Measurements from ENCODE around the gene TBC1D22A.

The TBC1D22A gene

DNA sequence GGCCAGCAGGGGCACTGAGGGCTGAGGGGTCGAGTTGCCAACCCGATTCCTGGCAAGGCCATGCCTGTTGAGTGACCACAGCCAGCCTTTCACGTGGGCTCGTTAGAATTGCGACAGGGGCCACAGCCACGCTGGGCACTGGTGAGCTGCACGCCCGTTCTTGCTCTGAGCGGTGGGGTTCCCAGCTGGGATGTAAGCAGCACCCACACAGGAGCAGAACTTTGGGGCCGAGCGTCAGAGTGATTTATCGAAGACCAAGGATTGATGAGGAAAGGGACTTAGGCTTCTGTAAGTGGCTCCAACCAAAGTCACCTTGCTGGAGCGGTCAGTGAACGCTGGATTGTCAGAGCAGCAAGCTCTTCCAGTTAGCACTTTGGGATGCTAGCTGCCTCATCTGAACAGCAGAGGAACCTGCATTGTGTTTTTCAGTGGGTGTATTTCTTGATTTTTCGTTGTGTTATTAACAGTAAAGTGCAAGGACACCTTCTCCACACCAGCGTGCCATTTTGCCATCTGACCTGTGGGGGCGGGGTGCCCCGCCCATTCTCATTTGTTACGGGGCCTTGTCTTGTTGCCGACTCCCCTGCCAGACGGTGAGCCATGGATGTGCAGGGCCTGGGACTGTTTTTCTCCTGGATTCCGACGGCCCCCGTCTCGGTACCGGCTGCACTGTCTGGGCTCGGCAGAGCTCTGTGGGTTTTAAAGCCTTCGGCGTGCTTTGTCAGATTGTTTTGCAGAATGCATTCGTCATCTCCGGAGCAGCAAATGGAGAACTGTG lies 202.5 kb downstream of the TBC1D22A start:
- no peak for DNase-seq

DNA sequence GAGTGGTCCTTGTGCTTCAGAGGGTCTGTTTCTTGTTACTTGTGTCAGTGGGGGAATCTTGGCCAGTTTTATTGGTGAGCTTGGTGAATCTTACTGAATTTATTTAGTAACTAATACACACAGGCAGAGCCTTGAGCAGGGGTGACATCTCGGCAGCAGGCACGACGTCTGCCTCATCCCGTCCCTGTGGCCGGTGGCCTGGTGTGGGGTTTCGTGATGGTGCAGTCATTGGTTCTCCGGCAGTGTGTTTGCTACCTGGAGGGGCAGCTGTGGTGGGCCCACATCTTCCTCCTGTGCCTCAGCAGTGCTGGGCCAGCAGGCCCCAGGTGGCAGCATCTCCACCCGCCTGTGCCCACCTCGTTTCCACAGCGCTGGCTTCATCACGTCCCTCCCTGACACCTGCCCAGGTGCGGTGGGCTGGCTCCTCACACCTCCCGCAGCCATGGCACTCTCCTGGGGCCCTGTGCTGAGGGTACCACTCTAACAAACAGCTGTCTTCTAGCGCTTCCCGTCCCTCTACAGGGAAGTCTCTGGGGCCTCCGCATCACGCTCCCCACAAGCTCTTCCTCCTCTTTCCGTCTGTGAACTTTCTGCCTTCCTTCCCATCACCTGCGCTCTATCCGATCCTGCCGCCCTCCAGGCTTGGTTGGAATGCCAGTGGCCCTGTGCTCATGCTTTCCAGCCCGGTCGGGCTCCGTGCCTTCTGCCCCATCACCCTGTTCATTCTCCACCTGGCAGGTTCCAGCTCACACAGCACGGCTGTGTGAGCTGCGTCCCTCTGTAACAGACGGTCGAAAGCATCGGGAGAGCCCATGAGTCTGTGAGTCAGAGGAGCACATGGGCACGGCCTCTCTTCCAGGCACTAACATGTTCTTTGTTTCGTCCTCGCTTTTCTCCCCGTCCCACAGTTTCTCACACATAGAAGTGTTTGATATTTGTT lies 203.4 kb downstream of the TBC1D22A start:
- DNase-seq, result no peak

DNA sequence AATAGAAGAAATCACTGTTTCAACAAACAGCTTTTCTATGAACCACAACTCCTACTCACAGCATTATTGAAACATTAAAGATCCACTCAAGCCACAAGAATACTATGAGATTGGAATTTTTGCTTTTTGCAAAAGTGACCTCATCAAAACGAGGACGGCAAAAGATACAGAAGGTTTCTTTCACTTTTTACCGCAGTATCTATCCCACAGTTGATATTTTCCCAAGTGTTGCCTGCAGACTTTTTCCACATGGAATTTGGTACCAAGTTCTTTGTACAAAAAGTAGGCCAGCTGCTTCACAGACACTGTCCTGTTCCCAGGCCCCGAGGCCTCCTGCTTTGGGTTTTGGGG lies 204.0 kb downstream of the TBC1D22A start:
- DNase-seq, result no peak

DNA sequence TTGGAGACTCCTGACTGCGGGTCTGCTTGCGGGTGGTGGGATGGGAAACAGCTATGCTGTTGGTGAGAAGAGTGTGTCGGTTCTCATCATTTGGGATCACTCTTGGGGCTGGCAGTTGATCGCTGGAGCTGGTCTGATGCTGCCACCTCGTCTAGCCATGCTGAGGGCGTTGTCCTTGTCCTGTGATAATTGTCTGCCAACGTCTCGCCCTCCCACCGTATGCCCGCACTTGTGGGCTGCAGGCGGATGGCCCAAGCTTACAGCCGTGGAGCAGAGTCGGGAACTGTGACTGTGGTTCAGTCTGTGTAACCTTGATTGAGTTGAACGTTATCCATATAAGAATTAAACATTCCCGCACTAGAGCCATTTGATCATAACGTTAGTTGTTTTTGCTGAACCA lies 204.4 kb downstream of the TBC1D22A start:
- DNase-seq, result no peak

DNA sequence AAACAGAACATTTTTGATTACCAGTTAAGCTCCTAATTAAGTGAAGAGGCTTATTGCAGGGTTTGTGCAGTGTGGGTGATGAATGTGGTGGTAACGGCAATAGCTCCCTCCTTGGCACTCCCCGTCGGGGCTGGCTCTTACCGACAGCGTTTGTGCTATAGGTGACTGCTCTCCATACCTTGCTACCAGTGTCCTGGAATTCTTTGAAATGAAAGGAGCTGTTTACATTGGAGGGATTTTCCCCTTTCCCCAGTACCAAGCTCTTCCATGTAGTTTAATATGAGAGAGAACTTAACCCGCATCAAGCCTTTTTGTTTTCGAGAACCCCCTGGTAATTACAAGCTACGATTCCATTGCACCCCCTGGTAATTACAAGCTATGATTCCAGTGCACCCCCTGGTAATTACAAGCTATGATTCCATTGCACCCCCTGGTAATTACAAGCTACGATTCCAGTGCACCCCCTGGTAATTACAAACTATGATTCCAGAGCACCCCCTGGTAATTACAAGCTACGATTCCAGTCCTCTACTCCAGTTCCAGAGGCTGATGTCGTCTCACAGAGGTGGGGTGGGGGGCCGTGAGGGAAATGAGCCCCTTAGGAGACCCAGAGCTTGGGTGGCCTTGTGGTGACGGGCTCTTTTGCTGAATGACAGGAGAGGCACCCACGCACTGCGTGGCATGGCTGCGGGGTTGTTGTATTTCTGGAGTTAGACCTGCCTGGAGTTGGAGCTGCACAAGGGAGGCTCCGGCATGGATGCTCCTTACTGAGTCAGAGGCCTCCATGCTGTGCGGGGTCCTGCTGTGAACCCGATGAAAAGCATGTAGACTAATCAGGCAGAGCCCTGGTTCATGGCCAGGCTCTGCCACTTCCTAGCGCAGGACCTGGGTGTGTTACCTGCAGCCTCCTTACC lies 205.3 kb downstream of the TBC1D22A start:
- no peak for DNase-seq

DNA sequence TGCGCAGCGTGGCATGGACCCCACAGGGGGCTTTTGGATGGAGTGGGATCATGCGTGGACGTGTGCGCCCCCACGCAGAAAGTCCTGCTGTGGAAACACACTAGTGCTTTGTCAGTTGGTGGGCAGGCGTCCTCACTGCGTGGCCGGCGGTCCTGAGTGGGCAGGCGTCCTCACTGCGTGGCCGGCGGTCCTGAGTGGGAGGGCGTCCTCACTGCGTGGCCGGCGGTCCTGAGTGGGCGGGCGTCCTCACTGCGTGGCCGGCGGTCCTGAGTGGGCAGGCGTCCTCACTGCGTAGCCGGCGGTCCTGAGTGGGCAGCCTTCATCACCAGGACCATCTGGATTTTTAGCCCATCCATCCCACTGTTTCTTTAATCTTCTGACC lies 205.9 kb downstream of the TBC1D22A start:
- DNase-seq, result no peak

DNA sequence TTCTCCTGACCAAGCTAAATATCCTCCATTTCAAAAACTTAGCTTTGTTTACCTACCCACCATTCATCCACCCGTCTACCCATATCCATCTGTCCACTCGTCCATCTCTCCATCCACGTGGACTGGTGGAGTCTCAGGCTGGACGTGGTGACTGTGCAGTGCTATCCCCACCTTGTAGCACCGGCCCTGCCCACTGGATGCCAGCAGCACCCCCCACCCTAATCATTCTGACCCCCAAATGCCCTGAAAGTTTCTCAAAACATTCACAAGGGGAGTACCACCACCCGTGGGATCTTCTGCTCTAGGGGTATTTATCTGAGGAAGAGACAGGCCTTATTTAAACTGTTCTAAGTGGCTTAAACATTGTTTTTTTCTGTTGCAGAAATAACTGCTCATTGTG lies 206.4 kb downstream of the TBC1D22A start:
- no peak for DNase-seq

DNA sequence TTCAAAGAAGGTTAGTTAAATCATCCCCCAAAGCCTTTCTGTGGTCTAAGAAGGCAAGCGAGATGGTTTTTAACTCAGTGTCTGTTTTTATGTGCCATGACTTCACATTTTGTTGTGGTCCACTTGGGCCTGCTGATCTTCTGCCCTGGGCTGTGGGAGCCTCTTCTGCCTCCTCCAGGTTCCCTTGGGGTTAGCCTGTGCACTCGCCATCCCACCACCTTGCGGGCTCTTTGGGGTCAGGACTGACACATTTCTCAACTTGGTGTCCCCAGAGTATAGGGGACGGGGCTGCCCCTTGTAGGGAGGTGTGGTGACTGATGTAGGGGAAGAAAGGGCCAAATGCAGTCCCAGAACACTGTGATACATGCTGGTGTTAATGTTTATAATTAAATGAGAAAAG lies 207.0 kb downstream of the TBC1D22A start:
- DNase-seq, result no peak

DNA sequence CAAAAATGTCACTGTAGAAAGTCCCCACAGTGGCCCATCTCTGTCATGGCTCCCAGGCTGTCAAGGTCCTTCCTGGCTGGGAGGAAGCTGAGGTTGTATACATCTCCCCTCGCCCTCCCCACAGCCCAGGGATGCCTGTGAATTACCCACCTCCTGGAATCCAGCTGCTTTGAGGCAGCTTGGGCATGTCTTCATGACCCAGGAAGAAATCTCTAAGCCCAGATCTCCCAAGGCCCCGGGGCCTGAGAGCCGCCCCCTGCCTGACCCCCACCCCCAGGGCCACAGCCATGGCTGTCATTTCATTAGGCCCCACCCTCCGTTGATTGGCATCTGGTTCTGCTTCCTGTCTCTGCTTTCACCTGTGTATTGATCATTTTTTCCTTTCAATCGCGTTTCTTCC lies 207.5 kb downstream of the TBC1D22A start:
- DNase-seq, result no peak

DNA sequence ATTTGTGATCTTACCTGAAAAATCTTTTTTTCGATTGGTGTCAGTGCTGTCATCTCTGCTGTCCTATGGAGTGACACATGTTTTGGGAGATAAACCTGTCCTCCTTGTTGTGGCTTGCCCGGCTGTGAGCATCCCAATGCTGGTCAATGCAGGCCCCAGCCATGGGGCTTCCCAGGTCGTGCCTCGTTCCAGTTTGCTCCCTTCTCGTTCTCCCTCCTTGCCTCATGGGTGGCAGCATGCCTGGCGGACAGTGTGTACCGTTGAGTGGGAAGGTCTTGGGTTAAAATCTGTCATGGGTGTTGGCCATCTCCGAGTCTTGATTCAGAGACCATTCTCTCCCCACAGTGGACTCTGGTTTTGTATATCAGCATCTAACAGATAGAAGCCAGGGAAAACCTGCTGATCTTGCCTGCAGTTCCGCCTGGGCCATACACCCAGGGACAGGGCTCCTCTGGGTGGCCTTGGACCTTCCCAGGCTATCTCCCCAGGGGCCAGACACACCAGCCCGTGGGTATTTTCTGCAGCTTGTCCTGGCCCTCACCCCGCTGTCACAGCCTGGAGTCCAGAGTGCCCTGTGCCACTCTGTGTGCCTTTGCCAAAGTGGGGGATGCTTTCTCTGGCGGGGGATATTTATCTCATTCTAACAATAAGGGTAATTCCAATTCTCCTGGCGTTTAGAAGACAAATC lies 208.1 kb downstream of the TBC1D22A start:
- no peak for DNase-seq

DNA sequence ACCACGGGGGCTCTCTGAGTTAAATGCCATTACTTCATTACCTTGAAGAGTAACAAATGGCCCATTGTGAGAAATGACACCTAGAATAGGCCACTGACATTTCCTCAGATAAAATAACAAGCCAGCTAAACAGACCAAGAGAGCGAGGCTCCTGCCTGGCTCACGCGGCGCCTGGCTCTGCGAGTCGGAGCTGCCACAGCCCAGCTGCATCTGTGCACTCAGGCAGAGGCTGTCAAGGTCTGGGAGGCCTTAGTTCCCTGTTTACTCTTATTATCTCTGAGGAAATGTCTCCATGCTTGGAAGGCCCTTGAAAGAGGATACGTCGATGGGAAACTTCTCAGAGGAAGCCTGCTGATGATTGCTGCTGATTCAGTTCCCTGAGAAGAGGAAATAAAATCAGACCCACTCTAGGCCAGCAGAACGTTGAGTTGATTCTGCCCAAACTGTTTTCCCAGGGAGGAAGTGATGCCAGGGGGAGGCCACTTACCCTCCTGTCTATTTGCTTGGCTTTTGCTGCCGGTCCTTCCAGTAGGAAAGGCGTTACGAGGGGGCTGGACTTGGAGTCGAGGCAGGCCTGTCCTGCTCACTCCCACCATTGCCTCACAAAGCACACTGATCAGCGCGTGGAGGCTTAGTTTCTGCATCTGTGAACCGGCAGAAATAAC lies 208.8 kb downstream of the TBC1D22A start:
- DNase-seq, result no peak

DNA sequence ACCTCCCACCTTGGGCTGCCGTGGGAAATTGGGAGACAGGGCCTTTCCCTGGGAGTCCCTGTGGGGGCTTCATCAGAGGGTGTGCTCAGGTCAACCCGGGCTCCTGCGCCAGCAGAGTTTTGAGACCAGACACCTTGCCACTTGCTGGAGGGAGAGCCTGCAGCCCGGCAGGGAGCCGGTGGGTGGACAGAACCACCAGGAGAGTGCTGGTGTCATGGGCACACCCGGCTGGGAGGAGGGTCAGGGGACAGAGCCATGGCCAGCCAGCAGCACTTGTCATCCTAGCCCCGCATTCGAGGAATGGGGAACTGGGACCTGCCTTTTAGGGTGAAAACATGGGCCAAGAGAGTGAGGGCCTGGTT lies 209.3 kb downstream of the TBC1D22A start:
- DNase-seq, result no peak

DNA sequence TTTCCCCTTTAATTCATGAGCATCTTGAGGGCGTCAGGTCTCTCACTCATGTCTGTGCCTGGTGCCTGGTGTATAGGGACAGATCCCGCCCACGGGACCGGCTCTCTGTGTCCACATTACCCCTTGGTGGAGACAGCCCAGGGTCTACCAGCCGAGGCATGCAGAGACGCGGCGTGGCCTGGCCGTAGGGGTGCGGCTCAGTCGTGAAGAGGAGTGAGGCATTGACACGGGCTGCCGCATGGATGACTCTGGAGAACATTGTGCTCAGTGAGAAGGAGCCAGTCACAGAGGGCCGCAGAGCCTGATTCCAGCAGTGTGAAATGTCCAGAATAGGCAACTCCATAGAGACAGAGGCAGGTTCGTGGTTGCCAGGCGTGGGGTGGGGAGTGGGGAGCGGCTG lies 209.8 kb downstream of the TBC1D22A start:
- no peak for DNase-seq

DNA sequence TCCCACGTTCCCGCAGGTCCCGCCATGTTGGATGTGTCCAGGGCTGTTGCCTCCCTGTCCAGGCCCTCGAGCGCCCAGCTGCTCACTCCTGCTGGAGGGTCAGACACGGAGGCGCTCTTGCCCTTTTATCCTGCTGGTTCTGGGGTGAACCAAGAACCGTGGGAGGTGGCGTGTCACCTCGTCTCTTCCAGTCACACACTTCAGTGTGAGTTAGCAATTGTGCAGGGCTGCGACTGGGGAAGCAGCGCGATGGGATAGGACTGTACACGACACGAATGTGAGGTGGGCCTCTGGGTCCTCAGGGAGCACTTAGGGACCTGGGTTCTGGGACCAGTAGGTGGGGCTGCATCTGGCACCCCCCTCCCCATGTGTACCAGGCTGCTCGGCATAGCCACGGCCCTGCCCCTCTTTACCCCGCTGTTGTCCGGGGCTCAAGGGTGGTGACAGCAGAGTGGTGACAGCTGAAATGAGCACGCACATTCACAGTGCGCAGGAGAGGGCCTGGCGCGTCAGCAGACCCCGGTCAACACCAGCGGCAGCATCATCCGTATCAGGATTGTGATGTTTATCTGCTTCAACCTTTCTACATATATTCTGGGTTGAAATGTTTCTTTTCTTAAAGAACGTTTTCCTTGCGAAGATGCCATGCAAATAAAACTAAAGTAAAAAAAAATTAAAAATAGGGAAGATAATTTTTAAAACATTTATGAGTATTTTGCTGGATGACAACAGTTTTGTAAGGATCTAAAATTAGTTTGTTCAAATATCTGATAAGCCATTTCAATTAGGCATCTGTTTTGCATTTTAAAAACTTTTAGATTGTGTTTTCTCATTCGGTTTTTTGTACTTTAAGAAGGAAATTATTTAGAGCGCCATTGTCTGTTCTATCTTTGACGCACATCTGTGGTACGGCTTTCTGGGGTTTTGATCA lies 210.7 kb downstream of the TBC1D22A start:
- DNase-seq, result no peak

DNA sequence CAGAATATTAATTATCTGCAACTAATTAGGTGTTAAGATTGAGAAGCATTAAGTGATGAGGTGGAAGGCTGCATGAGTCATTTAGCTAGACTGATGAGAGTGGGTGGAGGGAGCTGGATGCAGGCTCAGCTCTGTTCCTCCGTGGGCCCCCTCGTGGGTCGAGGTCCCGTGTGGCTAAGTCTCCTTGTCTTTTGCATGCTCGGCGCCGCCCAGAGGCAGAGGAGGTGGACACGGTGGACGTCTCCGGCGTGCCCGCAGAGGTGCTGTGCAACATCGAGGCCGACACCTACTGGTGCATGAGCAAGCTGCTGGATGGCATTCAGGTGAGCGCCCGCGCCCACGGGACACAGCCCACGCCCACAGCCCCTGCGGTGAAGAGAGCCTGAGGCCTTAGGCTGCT lies 211.6 kb downstream of the TBC1D22A start:
- no peak for DNase-seq

DNA sequence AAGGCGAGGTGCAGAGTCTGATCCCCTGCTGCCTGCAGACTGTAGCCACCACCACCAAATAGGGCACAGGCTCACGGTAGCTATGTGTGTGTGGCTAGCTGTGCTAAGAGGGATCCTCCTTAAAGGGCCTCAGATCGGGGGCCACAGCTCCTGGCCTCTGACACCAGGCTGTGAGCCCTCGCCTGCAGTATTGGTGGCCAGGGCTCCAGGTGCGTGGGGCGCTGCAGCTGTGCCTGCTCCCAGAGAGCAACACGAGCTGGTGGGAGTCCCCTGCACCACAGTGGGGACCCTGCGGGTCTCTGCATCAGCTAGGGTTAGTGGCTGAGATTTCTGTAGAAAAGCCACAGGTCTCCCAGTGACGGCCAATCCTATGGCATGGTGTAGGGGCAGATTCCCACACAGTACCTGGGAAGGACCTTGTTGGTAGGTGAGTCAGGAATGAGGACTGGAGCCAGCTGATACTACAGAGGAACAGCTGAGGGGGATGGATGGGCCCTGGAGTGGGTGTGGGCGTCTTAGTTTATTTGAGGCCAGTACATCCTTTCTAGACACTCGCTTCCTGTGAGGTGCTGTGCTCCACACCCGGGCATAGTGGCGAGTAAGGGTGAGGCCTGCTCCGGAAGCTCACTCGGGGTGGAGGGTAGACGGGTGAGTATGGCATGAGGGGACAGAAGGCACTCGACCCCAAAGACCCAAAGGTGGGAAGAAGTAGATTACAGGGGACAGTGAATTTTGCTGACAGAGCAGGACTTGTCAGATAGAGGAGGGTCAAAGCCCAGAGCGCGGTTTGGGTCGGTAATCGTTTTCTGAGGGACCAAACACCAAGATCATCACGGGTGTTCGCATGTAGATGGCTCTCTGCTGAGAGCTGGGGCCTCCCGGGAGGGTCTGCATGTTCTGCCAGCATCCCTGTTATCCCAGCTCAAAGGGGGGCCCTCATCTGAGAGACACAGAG lies 212.5 kb downstream of the TBC1D22A start:
- no peak for DNase-seq

DNA sequence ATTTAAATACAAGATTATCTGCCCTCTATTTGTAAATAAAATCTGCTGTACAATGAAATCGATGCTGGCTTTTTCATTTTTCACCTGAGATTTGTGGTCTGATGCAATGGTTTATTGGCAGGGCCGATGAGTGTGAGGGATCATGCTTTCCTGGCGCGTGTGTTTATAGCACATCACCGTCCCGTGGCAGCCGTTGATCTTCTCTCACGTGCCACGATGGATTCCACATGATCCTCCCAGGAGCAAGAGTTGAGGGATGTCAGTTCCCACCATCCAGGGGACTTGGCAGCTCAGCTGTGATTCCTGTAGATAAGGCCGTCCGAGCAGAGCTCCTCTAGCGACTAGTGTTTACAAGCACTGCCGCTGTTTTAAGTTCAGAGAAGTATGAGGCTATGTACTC lies 213.7 kb downstream of the TBC1D22A start:
- no peak for DNase-seq

DNA sequence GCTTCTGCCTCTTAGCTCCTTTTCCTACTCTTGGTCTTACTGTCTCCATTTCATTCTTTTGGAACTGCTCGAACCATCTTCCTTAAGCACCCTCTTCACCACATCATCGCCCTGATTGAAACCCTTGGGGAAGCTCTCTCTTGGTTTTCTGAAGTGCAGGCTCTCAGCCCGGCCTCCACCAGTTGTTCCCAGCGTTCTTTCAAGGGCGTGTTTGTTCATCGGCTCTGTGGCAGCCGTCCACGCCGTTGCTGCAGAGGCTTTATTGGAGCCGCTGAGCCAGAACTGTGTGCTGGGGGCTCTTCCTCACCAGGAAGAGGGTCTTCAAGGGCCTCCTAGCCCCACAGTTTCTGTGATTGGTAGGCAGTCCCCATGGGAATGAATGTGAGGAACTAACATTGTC lies 214.1 kb downstream of the TBC1D22A start:
- no peak for DNase-seq

DNA sequence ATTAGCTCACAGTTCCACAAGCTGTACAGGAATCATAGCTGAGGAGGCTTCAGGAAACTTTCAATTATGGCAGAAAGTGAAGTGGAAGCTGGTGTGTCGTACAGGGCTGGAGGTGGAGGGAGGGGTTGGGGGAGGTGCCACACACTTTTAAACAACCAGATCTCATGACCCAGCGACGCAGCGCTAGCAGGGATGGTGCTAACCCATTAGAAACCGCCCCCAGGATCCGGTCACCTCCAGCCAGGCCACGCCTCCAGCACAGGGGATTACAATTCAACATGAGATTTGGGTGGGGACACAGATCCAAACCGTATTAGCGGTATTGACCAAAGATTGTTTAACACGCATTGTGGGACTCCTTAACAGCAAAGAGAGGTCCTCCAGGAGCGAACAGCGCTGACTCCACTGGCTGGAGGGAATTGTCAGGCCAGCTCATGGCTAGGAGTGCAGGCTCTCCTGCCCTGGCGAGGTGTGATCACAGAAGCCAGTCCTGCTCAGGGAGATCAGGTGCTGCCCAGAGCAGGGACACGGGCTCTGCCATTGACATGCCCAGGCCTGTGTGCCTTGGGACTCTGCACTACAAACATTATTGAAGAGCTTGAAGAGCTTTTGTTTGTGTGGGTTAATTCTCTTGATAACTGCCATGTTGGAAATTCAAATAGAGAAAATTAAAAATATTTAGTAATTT lies 215.3 kb downstream of the TBC1D22A start:
- DNase-seq, result no peak

Measured in CD4-positive, alpha-beta T cell treated with Interleukin-21 for 1 hour (primary cell).